ACC112 (cell line): ENCODE data around the gene IL1RAP.

Source experiments
- H2AFZ ChIP-seq: fragments of 200-600 bp; sonication (generic); one replicate; pipeline ENCODE4 v1.6.0; 2017; ENCODE audit warnings: antibody characterized with exemption, low read length; ENCODE audit not compliant: unreplicated experiment
- H3K27ac ChIP-seq: fragments of 200-600 bp; sonication (generic); 2 replicates; pipeline ENCODE4 v1.5.1; 2014; ENCODE audit warnings: low read depth, mild to moderate bottlenecking, antibody characterized with exemption, low read length, moderate library complexity
- H3K27me3 ChIP-seq: fragments of 200-600 bp; sonication (generic); 2 replicates; pipeline ENCODE4 v1.6.1; 2014; ENCODE audit warnings: mild to moderate bottlenecking, antibody characterized with exemption, low read length, moderate library complexity, mixed read lengths; ENCODE audit not compliant: insufficient read depth
- H3K36me3 ChIP-seq: fragments of 200-600 bp; sonication (generic); 2 replicates; pipeline ENCODE4 v1.6.1; 2016; ENCODE audit warnings: mild to moderate bottlenecking, antibody characterized with exemption, low read length, moderate library complexity, mixed read lengths; ENCODE audit not compliant: insufficient read depth
- H3K4me1 ChIP-seq: fragments of 200-600 bp; sonication (generic); one replicate; pipeline ENCODE4 v1.6.1; 2016; ENCODE audit warnings: low read length, mixed read lengths; ENCODE audit not compliant: insufficient read depth, unreplicated experiment, control insufficient read depth
- H3K4me3 ChIP-seq: fragments of 200-600 bp; sonication (generic); 2 replicates; pipeline ENCODE4 v1.5.1; 2014; ENCODE audit warnings: mild to moderate bottlenecking, low read depth, low read length
- H3K79me2 ChIP-seq: fragments of 200-600 bp; sonication (generic); one replicate; pipeline ENCODE4 v1.6.0; 2016; ENCODE audit warnings: low read length; ENCODE audit not compliant: control insufficient read depth, unreplicated experiment, insufficient read depth

Gene IL1RAP

DNA sequence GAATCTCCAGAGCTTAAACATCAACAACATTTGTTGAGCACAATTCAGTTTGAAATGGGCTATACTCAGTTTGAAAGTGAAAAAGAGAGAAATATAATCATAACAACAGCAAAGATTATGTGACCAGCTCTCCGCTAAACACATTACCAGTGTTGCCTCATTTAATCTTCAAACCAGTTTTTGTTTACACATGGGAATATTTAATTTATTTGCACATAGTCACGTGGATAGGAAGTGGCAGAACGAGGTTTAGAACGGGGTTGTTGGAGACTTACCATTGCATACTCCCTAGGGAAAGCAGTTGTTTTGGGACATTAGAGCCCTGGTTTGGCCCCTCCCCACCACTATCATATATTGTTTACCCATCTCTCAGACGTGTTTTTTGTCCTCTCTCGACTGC is 77.2 kb downstream of the IL1RAP start:
- Histone ChIP-seq H3K27ac (no peak overlapping the region), H3K27me3 (no peaks in the 10 kb centered on the region), H3K79me2 (peaks cover 3% of the 10 kb centered on the region), H2AFZ (no peak overlapping the region), H3K36me3 (peaks cover 9% of the 10 kb centered on the region), H3K4me3 (no peak overlapping the region), H3K4me1 (peaks cover 14% of the 10 kb centered on the region)

- H3K4me3 ChIP-seq: no peak overlapping the region
- H3K4me1 ChIP-seq: peaks cover 6% of the 10 kb centered on the region
- H3K79me2 ChIP-seq: no peaks in the 10 kb centered on the region
- H3K36me3 ChIP-seq: peaks cover 9% of the 10 kb centered on the region
- no peak overlapping the region for H3K27ac ChIP-seq
- H2AFZ ChIP-seq: no peak overlapping the region
- H3K27me3 ChIP-seq: no peaks in the 10 kb centered on the region
Observed at GRCh38 chr3:190593075-190593474, 79.2 kb downstream of the IL1RAP start.

- Histone ChIP-seq H3K27me3 (no peaks in the 10 kb centered on the region), H3K4me1 (peaks cover 6% of the 10 kb centered on the region), H3K79me2 (no peaks in the 10 kb centered on the region), H3K27ac (no peak overlapping the region), H2AFZ (no peak overlapping the region), H3K36me3 (peaks cover 9% of the 10 kb centered on the region), H3K4me3 (no peak overlapping the region)
Observed at GRCh38 chr3:190594171-190594570, 80.3 kb downstream of the IL1RAP start.

- Histone ChIP-seq H3K27ac (no peak overlapping the region), H3K4me1 (peaks cover 6% of the 10 kb centered on the region), H3K36me3 (peaks cover 9% of the 10 kb centered on the region), H3K79me2 (no peaks in the 10 kb centered on the region), H3K27me3 (no peaks in the 10 kb centered on the region), H2AFZ (no peak overlapping the region), H3K4me3 (no peak overlapping the region)
Observed at GRCh38 chr3:190595179-190595795, 81.4 kb downstream of the IL1RAP start.

DNA sequence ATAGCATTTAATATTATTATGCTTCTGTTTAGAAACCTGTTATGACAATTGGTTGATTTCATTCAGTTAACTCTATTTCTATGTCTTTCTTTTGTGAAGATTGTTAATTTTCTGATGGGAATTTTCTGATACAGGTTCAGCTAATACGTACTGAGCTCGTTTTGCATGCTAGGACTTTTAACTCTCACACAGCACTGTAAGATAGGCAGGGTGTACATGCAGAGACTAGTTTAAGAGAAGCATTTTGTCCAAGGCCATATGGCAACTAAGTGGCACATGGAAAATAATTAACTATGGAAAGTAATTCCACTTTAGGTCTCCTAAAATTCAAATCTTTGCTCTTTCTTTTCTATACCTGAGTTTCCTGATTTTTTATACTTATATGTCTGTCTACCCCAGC is 81.9 kb downstream of the IL1RAP start:
- no peak overlapping the region for H3K4me3 ChIP-seq
- no peak overlapping the region for H2AFZ ChIP-seq
- H3K36me3 ChIP-seq: peaks cover 9% of the 10 kb centered on the region
- no peaks in the 10 kb centered on the region for H3K27me3 ChIP-seq
- H3K4me1 ChIP-seq: peaks cover 6% of the 10 kb centered on the region
- no peak overlapping the region for H3K27ac ChIP-seq
- no peaks in the 10 kb centered on the region for H3K79me2 ChIP-seq

- peaks cover 6% of the 10 kb centered on the region for H3K4me1 ChIP-seq
- peaks cover 9% of the 10 kb centered on the region for H3K36me3 ChIP-seq
- no peak overlapping the region for H2AFZ ChIP-seq
- no peak overlapping the region for H3K4me3 ChIP-seq
- no peaks in the 10 kb centered on the region for H3K79me2 ChIP-seq
- no peaks in the 10 kb centered on the region for H3K27me3 ChIP-seq
- peak overlapping the region; percentile 0; the same call in 1 of the 2 replicates for H3K27ac ChIP-seq
Observed at GRCh38 chr3:190596349-190597285, 82.7 kb downstream of the IL1RAP start.

DNA sequence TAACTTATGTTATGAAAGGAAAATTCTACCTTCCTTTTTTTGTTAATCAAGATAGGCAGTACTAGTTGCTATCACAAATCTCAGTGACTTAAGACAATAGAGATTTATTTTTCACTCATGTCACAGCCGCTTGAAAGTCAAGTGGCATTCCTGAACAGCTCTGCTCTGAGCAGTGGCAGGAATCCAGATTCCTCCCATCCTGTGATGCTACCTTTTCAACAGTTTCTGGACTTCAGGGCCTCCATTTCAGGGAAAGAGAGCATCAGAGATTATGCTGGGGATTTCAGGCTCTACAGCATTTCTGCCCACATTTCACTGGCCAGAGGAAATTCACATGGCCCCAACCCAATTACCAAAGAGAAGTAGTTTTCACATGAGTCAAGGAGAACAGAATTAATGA is 83.4 kb downstream of the IL1RAP start:
- H3K4me3 ChIP-seq: no peak overlapping the region
- H3K36me3 ChIP-seq: peaks cover 9% of the 10 kb centered on the region
- no peaks in the 10 kb centered on the region for H3K79me2 ChIP-seq
- H3K4me1 ChIP-seq: peaks cover 6% of the 10 kb centered on the region
- H3K27ac ChIP-seq: peak overlapping the region; percentile 0; the same call in 1 of the 2 replicates
- H3K27me3 ChIP-seq: no peaks in the 10 kb centered on the region
- no peak overlapping the region for H2AFZ ChIP-seq

DNA sequence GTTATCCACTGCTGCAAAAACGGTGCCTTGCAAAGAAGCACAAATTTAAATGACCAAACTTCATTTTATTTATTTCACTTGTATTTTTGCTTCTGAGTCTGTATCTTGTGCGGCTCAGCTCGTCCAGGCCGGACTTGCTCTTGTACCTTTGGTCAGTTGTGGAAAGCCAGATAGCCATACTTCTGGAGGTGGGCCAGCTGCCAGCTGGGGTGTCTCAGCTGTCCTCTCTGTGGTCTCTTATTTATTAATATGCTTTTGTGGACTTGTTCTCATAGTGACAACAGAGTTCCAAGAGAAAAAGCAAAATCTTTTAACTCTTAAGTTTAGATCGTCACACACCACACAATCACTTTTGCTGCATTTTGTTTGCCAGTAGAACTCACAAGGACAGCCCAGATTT is 87.7 kb downstream of the IL1RAP start:
- peaks cover 27% of the 10 kb centered on the region for H3K36me3 ChIP-seq
- no peak overlapping the region for H3K4me3 ChIP-seq
- no peak overlapping the region for H3K27ac ChIP-seq
- H3K79me2 ChIP-seq: no peaks in the 10 kb centered on the region
- H2AFZ ChIP-seq: no peak overlapping the region
- no peaks in the 10 kb centered on the region for H3K27me3 ChIP-seq
- peaks cover under 1% of the 10 kb centered on the region for H3K4me1 ChIP-seq

- Histone ChIP-seq H3K4me1 (no peaks in the 10 kb centered on the region), H2AFZ (no peak overlapping the region), H3K36me3 (peaks cover 30% of the 10 kb centered on the region), H3K79me2 (no peaks in the 10 kb centered on the region), H3K27ac (no peak overlapping the region), H3K4me3 (no peak overlapping the region), H3K27me3 (no peaks in the 10 kb centered on the region)
Observed at GRCh38 chr3:190605385-190605784, 91.5 kb downstream of the IL1RAP start.

- H3K27ac ChIP-seq: no peak overlapping the region
- H3K36me3 ChIP-seq: peaks cover 30% of the 10 kb centered on the region
- no peak overlapping the region for H3K4me3 ChIP-seq
Observed at GRCh38 chr3:190606596-190606995, 92.7 kb downstream of the IL1RAP start.

GRCh38 chr3:190607021-190607420 is 93.1 kb downstream of the IL1RAP start:
- no peak overlapping the region for H3K4me3 ChIP-seq
- no peaks in the 10 kb centered on the region for H3K27me3 ChIP-seq
- no peaks in the 10 kb centered on the region for H3K4me1 ChIP-seq
- H3K27ac ChIP-seq: no peak overlapping the region
- no peaks in the 10 kb centered on the region for H3K79me2 ChIP-seq
- H2AFZ ChIP-seq: no peak overlapping the region
- peaks cover 30% of the 10 kb centered on the region for H3K36me3 ChIP-seq

More at GRCh38 chr3:190606596-190606995, 92.7 kb downstream of the IL1RAP start:
- Histone ChIP-seq H3K4me1 (no peaks in the 10 kb centered on the region), H3K27me3 (no peaks in the 10 kb centered on the region), H3K79me2 (no peaks in the 10 kb centered on the region), H2AFZ (no peak overlapping the region)
